Upper lobe of left lung (tissue), 6 donors: ENCODE data around the gene CALY. TPM values are rescaled to one million over a fixed set of nuclear protein-coding genes. Genes with fewer than 3 reads are reported as not detected.

Experiments used
- ATAC-seq, 2 donors: fragments of 200-7000 bp; cut with Tn5 transposase; one replicate each; pipeline ENCODE4 v1.9.1; 2022; ENCODE audit warnings: mild to moderate bottlenecking in 2 of 2, moderate library complexity in 2 of 2; ENCODE audit not compliant: low FRiP score in 2 of 2
- DNase-seq, 2 donors: peaks; one replicate each; pipeline ENCODE4 v3.0.0-alpha.2; 2019 to 2020
- H3K27ac ChIP-seq, 4 donors: fragments of 200-600 bp; sonication (generic); one replicate each; pipeline ENCODE4 v1.5.1; 2016 to 2019
- H3K27me3 ChIP-seq, 4 donors: fragments of 200-600 bp; sonication (generic); one replicate each; pipeline ENCODE4 v1.5.1; 2017 to 2019
- H3K36me3 ChIP-seq, 4 donors: fragments of 200-600 bp; sonication (generic); one replicate each; pipeline ENCODE4 v1.5.1; 2016 to 2019
- H3K4me1 ChIP-seq, 4 donors: fragments of 200-600 bp; sonication (generic); one replicate each; pipeline ENCODE4 v1.5.1; 2018 to 2019
- H3K4me3 ChIP-seq, 4 donors: fragments of 200-600 bp; sonication (generic); one replicate each; pipeline ENCODE4 v1.5.1; 2017 to 2019; ENCODE audit warnings: mild to moderate bottlenecking in 2 of 4, moderate library complexity in 1 of 4
- H3K9me3 ChIP-seq, 4 donors: fragments of 200-600 bp; sonication (generic); one replicate each; pipeline ENCODE4 v1.5.1; 2018 to 2019
- CTCF ChIP-seq, 6 experiments: fragments of 450-650 bp in 4 of 6; fragments of 200-600 bp in 2 of 6; sonication (generic) in 2 of 6; IDR thresholded peaks; one replicate each; pipeline ENCODE4 v1.5.1; 2016 to 2019; ENCODE audit warnings: antibody characterized with exemption in 6 of 6
- EP300 ChIP-seq, 4 donors: sonication (generic); formaldehyde crosslinking; IDR thresholded peaks; one replicate each; pipeline ENCODE4 v1.5.1; 2017; ENCODE audit warnings: antibody characterized with exemption in 4 of 4, control low read depth in 2 of 4
- POLR2A ChIP-seq, 4 donors: fragments of 450-650 bp; IDR thresholded peaks; one replicate each; pipeline ENCODE4 v1.5.1; 2016 to 2017; ENCODE audit warnings: antibody characterized with exemption in 4 of 4, mild to moderate bottlenecking in 2 of 4
- POLR2AphosphoS5 ChIP-seq, 2 donors: sonication (generic); formaldehyde crosslinking; IDR thresholded peaks; one replicate each; pipeline ENCODE4 v1.5.1; 2017; ENCODE audit warnings: antibody characterized with exemption in 2 of 2
- WGBS, 2 donors: methylation state at CpG; one replicate each; pipeline ENCODE4 v1.1.5; 2017 to 2018; 5-methylcytosine and 5-hydroxymethylcytosine counted together
- total RNA-seq, 6 donors: library from RNA; depleted of rRNA in 4 of 6; stranded (reverse); fragments of >200 nt in 4 of 6; gene quantifications; one replicate each; pipeline versions ENCODE4 v1.1.0 to v1.2.1, GENCODE V29; 2016 to 2021
- donor health status: DM: no; HTN: no; CAD: no; lungs with moderate emphysema.
- donor health status: DM: no; HTN: yes; CAD: no; lungs with severe emphysema.

Gene CALY
- total RNA-seq, 6 donors from 2014 or later: 7.4 TPM; not detected in 5

- DNase-seq (no peak), ATAC-seq (no peak)
- no peaks in the 10 kb centered on the region for H3K9me3 ChIP-seq
- no peak overlapping the region for H3K27ac ChIP-seq
- WGBS, 2 donors: 37 to 50% methylated on average over 8 to 12 of the region's 12 CpGs
- no peaks in the 10 kb centered on the region for H3K36me3 ChIP-seq
- H3K4me1 ChIP-seq: peaks cover 19 to 34% (median 24%) of the 10 kb centered on the region in 4 donors
- no peak for TF ChIP-seq POLR2AphosphoS5 (IDR thresholded peaks at IDR 0.05)
- TF ChIP-seq CTCF (IDR thresholded peaks at IDR 0.05): no peak
- no peak for TF ChIP-seq EP300 (IDR thresholded peaks at IDR 0.05)
- TF ChIP-seq POLR2A (IDR thresholded peaks at IDR 0.05): no peak
- H3K27me3 ChIP-seq: peaks cover 11 to 53% (median 41%) of the 10 kb centered on the region in 4 donors
- no peak overlapping the region for H3K4me3 ChIP-seq
Observed at GRCh38 chr10:133327651-133328357, 8.9 kb downstream of the CALY start.

- Histone ChIP-seq H3K4me1 (peaks cover 19 to 34% (median 24%) of the 10 kb centered on the region in 4 donors), H3K27ac (no peak overlapping the region), H3K27me3 (peaks cover 11 to 51% (median 41%) of the 10 kb centered on the region in 4 donors), H3K36me3 (no peaks in the 10 kb centered on the region), H3K4me3 (no peak overlapping the region), H3K9me3 (no peaks in the 10 kb centered on the region)
- ATAC-seq (no peak), DNase-seq (peak in 1 of 2 donors; percentile 67)
- TF ChIP-seq EP300 (IDR thresholded peaks at IDR 0.05) (no peak), POLR2AphosphoS5 (IDR thresholded peaks at IDR 0.05) (no peak), CTCF (IDR thresholded peaks at IDR 0.05) (no peak), POLR2A (IDR thresholded peaks at IDR 0.05) (no peak)
- 22 to 35% methylated on average over 12 to 22 of the region's 28 CpGs for WGBS, 2 donors
Observed at GRCh38 chr10:133326745-133327650, 9.7 kb downstream of the CALY start.

- peak overlapping the region in 2 of 4 donors; percentile 37 to 42 for H3K4me3 ChIP-seq
- no peaks in the 10 kb centered on the region for H3K9me3 ChIP-seq
- H3K36me3 ChIP-seq: no peaks in the 10 kb centered on the region
- peaks cover 11 to 51% (median 41%) of the 10 kb centered on the region in 4 donors for H3K27me3 ChIP-seq
- TF ChIP-seq POLR2A (IDR thresholded peaks at IDR 0.05) (no peak), POLR2AphosphoS5 (IDR thresholded peaks at IDR 0.05) (no peak), CTCF (IDR thresholded peaks at IDR 0.05) (no peak), EP300 (IDR thresholded peaks at IDR 0.05) (no peak)
- 25 to 36% methylated on average over 9 of the region's 9 CpGs for WGBS, 2 donors
- no peak overlapping the region for H3K27ac ChIP-seq
- H3K4me1 ChIP-seq: peaks cover 19 to 34% (median 24%) of the 10 kb centered on the region in 4 donors
- DNase-seq (no peak), ATAC-seq (no peak)
Observed at GRCh38 chr10:133326223-133326551, 10.5 kb downstream of the CALY start.

GRCh38 chr10:133325440-133326222 is 11.1 kb downstream of the CALY start:
- WGBS, 2 donors: 3 to 4% methylated on average over 11 to 71 of the region's 91 CpGs
- TF ChIP-seq POLR2AphosphoS5 (IDR thresholded peaks at IDR 0.05) (no peak), EP300 (IDR thresholded peaks at IDR 0.05) (no peak), CTCF (IDR thresholded peaks at IDR 0.05) (no peak), POLR2A (IDR thresholded peaks at IDR 0.05) (no peak)
- Histone ChIP-seq H3K9me3 (no peaks in the 10 kb centered on the region), H3K27ac (no peak overlapping the region), H3K4me1 (peaks cover 19 to 34% (median 24%) of the 10 kb centered on the region in 4 donors), H3K27me3 (peaks cover 11 to 51% (median 41%) of the 10 kb centered on the region in 4 donors), H3K36me3 (no peaks in the 10 kb centered on the region), H3K4me3 (peak overlapping the region in 3 of 4 donors; percentile 30 to 42 (median 37))
- ATAC-seq (peak in 1 of 2 donors; percentile 23), DNase-seq (peak in 1 of 2 donors; percentile 86)
